H1 (cell line): ENCODE results near the gene NRL. TPM values are rescaled to one million over a fixed set of nuclear protein-coding genes. Genes with fewer than 3 reads are reported as not detected.

Experiments used
- ATF2 ChIP-seq: IDR thresholded peaks from 2 replicates; pipeline ENCODE4 v1.6.1; 2012; ENCODE audit warnings: low read length, inconsistent platforms
- EGR1 ChIP-seq: IDR thresholded peaks from 2 replicates; pipeline ENCODE4 v1.6.1; 2011; ENCODE audit warnings: low read depth, low read length, borderline replicate concordance
- GTF2F1 ChIP-seq: IDR thresholded peaks from 2 replicates; pipeline ENCODE4 v1.6.1; 2012; ENCODE audit warnings: low read depth, low read length, improper control_type of control experiment, borderline replicate concordance
- PHF8 ChIP-seq: fragments of 200-600 bp; sonication (generic); conservative IDR thresholded peaks from 2 replicates; pipeline ENCODE4 v1.7.1; 2012; ENCODE audit warnings: low read depth, mild to moderate bottlenecking, inconsistent platforms, low read length, moderate library complexity
- RFX5 ChIP-seq: IDR thresholded peaks from 2 replicates; pipeline ENCODE4 v1.6.1; 2011; ENCODE audit warnings: low read depth, low read length, improper control_type of control experiment, borderline replicate concordance
- SIX5 ChIP-seq: IDR thresholded peaks from 2 replicates; pipeline ENCODE4 v1.6.1; 2011; ENCODE audit warnings: mild to moderate bottlenecking, low read depth, low read length
- polyA plus RNA-seq, 7 experiments: library from polyadenylated mRNA; depleted of rRNA in 3 of 7; stranded (reverse) in 5 of 7; unstranded in 2 of 7; fragments of >200 nt in 5 of 7; fragments of 200-250 nt in 2 of 7; gene quantifications; 1 replicate in 5 of 7; 2 replicates in 1 of 7; 4 replicates in 1 of 7; pipeline versions ENCODE4 v1.2.1 to v1.2.3, GENCODE V29; 2011 to 2013; ENCODE audit warnings: missing spikeins in 2 of 7, mixed read lengths in 2 of 7
- total RNA-seq: library from RNA; stranded (reverse); fragmentation: NEBNext Ultra II Directional; extraction: Animal tissue kit (Norgen Biotek cat#: 25700); gene quantifications from 2 replicates; pipeline ENCODE4 v1.2.1, GENCODE V29; 2021

Gene NRL
- total and polyA plus RNA-seq, 2 of the 8 experiments (the other 6 are each of a cell fraction or from before 2014, with no cell fraction given) = 1.1 to 2.2 TPM

- TF ChIP-seq ATF2 (no peak), EGR1 (no peak), SIX5 (no peak), GTF2F1 (no peak), PHF8 (no peak), RFX5 (no peak)
These were observed 44.2 kb downstream of the NRL start (continued) for GRCh38 chr14:24070285-24071143.
